Activated CD8-positive, alpha-beta T cell treated with anti-CD3 and anti-CD28 coated beads, Interleukin-2, amount 10 ng/mL, durations not matched to agents 7 days and 5 days (primary cell): ENCODE data around the gene IGF1. TPM values are rescaled to one million over a fixed set of nuclear protein-coding genes. Genes with fewer than 3 reads are reported as not detected.

Source experiments
- ATAC-seq: fragments of 150-1000 bp; cut with Tn5 transposase; one replicate; pipeline ENCODE4 v1.10.0; 2021; ENCODE audit warnings: moderate library complexity
- CTCF ChIA-PET: fragments of 350-600 bp; sonication (Branson Sonifier 250); formaldehyde crosslinking; loops from one replicate; lab custom pipeline; 2021; ENCODE audit warnings: antibody characterized with exemption; lab: Charles Lee
- POLR2A ChIA-PET: fragments of 350-600 bp; sonication (Branson Sonifier 250); formaldehyde crosslinking; loops from one replicate; lab custom pipeline; 2021; ENCODE audit warnings: antibody characterized with exemption; lab: Charles Lee
- DNase-seq: peaks from one replicate; pipeline ENCODE4 v3.0.0-alpha.2; 2020
- H3K27ac Mint-ChIP-seq: one replicate; pipeline ENCODE4 v1.8.0; 2021; ENCODE audit warnings: mild to moderate bottlenecking, mixed read lengths
- H3K27me3 Mint-ChIP-seq: one replicate; pipeline ENCODE4 v1.8.0; 2021; ENCODE audit warnings: low read depth, mixed read lengths
- H3K36me3 Mint-ChIP-seq: one replicate; pipeline ENCODE4 v1.8.0; 2021; ENCODE audit warnings: low read depth, mixed read lengths
- H3K4me1 Mint-ChIP-seq: one replicate; pipeline ENCODE4 v1.8.0; 2021; ENCODE audit warnings: low read depth, mixed read lengths
- H3K4me3 Mint-ChIP-seq: one replicate; pipeline ENCODE4 v1.8.0; 2021; ENCODE audit warnings: mild to moderate bottlenecking, mixed read lengths
- H3K9me3 Mint-ChIP-seq: one replicate; pipeline ENCODE4 v1.8.0; 2022; ENCODE audit warnings: mixed read lengths; ENCODE audit not compliant: insufficient read depth
- total RNA-seq, 2 experiments: library from RNA; stranded (reverse); gene quantifications; one replicate each; pipeline ENCODE4 v1.2.3, GENCODE V29; 2021

IGF1 gene
- total RNA-seq, 2 experiments from 2014 or later: 0.52 to 1.2 TPM

DNA sequence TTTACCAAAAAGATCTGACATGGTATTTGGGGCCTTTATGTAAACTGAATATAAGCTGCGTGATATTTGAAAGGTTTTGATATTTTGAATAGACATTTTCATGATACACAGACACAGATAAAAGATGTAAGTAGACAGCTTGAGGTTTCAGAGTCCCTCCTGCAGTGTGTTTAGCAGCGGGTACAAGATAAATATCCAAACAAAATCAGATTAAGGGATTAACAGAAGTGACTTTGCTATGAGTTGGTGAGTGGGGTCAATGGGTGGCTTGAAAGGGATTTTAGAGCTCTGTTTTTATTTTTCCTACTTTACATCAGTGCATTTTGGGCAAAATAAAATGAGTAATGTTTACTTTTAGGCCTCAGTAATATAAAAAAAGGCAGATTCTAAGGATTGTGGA lies 84.1 kb downstream of the IGF1 start:
- ATAC-seq: no peak
- Mint-ChIP-seq H3K36me3 (no peaks in the 10 kb centered on the region), H3K27me3 (peaks cover 10% of the 10 kb centered on the region), H3K9me3 (no peaks in the 10 kb centered on the region), H3K4me1 (no peaks in the 10 kb centered on the region), H3K27ac (no peak overlapping the region), H3K4me3 (no peak overlapping the region)
- DNase-seq: no peak
- POLR2A ChIA-PET: no interaction called here
- CTCF ChIA-PET: no interaction called here

DNA sequence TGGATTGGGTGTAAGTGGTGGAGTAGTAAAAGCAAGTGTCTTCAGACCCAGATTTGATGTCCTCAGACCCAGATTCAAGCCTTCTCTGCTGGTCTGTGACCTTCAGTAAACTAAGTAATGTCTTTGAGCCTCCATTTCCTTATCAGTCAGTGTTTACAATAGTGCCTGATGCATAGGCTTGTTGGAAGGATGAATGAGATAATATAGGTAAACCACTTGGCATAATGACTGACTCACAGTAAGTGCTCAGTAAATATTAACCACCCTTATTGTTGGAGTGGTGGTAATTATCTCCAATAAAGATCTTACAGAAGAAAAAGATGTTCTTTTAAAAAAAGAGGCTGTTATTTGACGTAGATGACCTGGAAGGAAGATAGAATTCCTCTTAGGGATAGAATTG lies 86.2 kb downstream of the IGF1 start:
- ChIA-PET POLR2A (no interaction called here), CTCF (no interaction called here)
- no peaks in the 10 kb centered on the region for H3K9me3 Mint-ChIP-seq
- H3K4me1 Mint-ChIP-seq: no peaks in the 10 kb centered on the region
- no peak overlapping the region for H3K4me3 Mint-ChIP-seq
- ATAC-seq (no peak), DNase-seq (no peak)
- H3K27ac Mint-ChIP-seq: no peak overlapping the region
- H3K27me3 Mint-ChIP-seq: peaks cover 5% of the 10 kb centered on the region
- no peaks in the 10 kb centered on the region for H3K36me3 Mint-ChIP-seq

DNA sequence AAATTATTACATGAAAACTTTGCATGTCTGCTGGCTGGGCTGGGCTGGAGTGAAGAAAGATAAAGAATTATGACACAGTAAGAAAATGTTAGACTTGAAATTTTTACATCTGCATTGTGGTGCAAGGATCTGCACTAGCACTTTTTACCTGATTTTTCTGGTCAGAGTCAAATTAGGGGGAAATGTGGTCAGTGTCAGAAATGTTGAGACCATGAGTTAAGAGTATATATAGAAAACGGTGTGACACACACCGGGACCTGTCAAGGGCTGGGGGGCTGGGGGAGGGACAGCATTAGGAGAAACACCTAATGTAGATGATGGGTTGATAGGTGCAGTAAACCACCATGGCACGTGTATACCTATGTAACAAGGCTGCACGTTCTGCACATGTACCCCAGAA lies 90.3 kb downstream of the IGF1 start:
- no peak overlapping the region for H3K4me3 Mint-ChIP-seq
- H3K36me3 Mint-ChIP-seq: no peaks in the 10 kb centered on the region
- no peak for DNase-seq
- H3K27me3 Mint-ChIP-seq: peaks cover 23% of the 10 kb centered on the region
- H3K9me3 Mint-ChIP-seq: no peaks in the 10 kb centered on the region
- CTCF ChIA-PET: no interaction called here
- no peak for ATAC-seq
- H3K27ac Mint-ChIP-seq: no peak overlapping the region
- POLR2A ChIA-PET: no interaction called here
- no peaks in the 10 kb centered on the region for H3K4me1 Mint-ChIP-seq

DNA sequence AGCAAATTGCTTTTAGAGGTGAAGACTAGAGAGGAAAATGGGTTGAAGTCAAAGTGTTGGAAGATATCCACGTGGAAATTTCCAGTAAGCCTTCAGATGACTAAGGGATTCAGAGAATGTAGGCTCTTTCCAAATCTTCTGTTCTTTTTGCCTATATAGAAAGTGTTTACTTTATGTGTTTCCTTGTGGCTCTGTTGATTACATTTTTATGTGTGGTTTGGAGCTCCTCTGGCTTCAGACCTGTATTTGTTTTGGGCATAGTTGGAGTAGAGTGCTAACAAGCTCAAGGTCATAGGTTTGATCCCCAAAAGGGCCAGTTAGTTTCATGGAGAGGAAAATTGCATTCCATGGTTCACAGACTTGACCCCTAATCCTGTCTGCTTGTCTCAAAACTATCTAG lies 91.9 kb downstream of the IGF1 start:
- Mint-ChIP-seq H3K27me3 (peaks cover 27% of the 10 kb centered on the region), H3K36me3 (no peaks in the 10 kb centered on the region), H3K9me3 (no peaks in the 10 kb centered on the region), H3K4me1 (no peaks in the 10 kb centered on the region), H3K4me3 (no peak overlapping the region), H3K27ac (no peak overlapping the region)
- ChIA-PET POLR2A (no interaction called here), CTCF (no interaction called here)
- ATAC-seq (no peak), DNase-seq (no peak)

DNA sequence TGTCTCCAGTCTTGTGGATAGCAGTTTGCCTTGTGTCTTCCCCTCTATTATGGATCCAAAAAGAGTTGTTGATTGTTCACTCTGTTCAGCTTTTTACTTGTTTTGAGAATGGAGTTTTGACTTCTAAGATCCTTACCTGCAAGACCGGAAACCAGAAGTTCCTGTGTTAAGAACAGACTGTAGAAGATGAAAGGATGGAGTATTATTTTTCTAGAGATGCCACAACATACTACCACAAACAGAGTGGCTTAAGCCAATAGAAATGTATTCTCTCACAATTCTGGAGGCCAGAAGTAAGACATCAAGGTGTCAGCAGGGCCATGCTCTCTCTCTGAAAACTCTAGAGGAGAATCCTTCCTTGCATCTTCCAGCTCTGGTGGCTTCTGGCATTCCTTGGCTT lies 95.0 kb downstream of the IGF1 start:
- no peaks in the 10 kb centered on the region for H3K36me3 Mint-ChIP-seq
- H3K4me3 Mint-ChIP-seq: no peak overlapping the region
- peaks cover 31% of the 10 kb centered on the region for H3K27me3 Mint-ChIP-seq
- ChIA-PET POLR2A (no interaction called here), CTCF (no interaction called here)
- DNase-seq (no peak), ATAC-seq (no peak)
- H3K4me1 Mint-ChIP-seq: no peaks in the 10 kb centered on the region
- H3K27ac Mint-ChIP-seq: no peak overlapping the region
- H3K9me3 Mint-ChIP-seq: no peaks in the 10 kb centered on the region

DNA sequence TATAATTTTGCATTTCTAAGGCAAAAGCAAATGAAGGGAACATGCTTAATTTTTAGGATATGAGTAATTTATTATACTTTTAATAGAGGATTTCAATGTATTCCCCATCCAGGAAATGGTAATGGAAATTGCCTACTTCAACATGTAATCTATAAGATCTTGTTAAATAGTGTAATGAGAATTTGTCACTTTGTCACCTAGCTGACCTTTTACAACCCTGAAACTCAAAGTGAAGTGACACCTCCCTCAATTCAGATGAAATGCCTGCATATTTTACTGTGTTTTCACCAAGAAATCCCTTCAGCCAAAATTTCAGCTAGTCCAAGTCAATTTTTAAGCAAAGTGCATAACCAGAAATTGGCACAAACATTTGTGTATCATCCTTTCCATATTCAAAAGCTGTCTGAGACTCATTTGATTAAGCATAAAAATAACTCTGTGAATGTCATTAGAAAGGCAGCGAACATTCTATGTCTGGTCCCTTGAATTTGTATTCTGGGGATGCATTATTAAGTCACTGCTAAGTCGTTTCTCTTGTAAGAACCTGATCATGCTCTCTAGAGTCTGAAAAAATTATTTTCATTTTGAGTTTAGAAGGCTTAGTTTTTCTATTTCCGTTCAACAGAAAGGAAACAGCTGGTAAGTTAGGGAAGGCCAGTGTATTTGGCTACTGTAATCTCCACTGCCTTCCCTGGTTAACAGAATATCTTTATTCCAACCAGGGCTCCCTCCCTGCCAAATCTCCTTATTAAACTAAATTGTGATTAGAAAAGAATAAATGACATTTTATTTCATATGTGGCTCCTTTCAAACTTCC lies 100.8 kb downstream of the IGF1 start:
- H3K9me3 Mint-ChIP-seq: no peaks in the 10 kb centered on the region
- POLR2A ChIA-PET: no interaction called here
- H3K4me3 Mint-ChIP-seq: no peak overlapping the region
- CTCF ChIA-PET: no interaction called here
- ATAC-seq: no peak
- DNase-seq: no peak
- H3K4me1 Mint-ChIP-seq: peaks cover under 1% of the 10 kb centered on the region
- H3K27me3 Mint-ChIP-seq: peaks cover 8% of the 10 kb centered on the region
- H3K27ac Mint-ChIP-seq: no peak overlapping the region
- no peaks in the 10 kb centered on the region for H3K36me3 Mint-ChIP-seq

DNA sequence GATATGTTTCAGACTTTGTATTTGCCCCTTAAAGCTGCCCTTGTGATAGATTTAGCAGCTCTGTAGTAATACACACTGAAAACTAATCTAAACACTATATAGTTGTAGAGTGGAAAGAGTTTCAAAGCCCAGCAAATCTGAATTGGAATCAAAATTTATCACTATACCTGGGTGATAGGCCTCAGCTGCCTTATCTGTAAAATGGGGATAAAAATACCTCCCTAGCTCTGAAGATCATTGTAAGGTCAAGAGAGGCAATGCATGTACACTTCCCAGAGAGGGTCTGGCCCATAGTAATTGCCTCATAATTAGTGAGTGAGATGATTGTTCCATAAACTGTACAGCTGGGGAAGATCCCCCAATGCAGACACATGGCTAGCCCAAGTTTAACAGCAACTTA lies 103.6 kb downstream of the IGF1 start:
- Mint-ChIP-seq H3K4me1 (peaks cover 9% of the 10 kb centered on the region), H3K36me3 (no peaks in the 10 kb centered on the region), H3K27me3 (peaks cover 2% of the 10 kb centered on the region), H3K4me3 (no peak overlapping the region), H3K27ac (no peak overlapping the region), H3K9me3 (no peaks in the 10 kb centered on the region)
- CTCF ChIA-PET: no interaction called here
- POLR2A ChIA-PET: no interaction called here
- no peak for ATAC-seq
- no peak for DNase-seq

DNA sequence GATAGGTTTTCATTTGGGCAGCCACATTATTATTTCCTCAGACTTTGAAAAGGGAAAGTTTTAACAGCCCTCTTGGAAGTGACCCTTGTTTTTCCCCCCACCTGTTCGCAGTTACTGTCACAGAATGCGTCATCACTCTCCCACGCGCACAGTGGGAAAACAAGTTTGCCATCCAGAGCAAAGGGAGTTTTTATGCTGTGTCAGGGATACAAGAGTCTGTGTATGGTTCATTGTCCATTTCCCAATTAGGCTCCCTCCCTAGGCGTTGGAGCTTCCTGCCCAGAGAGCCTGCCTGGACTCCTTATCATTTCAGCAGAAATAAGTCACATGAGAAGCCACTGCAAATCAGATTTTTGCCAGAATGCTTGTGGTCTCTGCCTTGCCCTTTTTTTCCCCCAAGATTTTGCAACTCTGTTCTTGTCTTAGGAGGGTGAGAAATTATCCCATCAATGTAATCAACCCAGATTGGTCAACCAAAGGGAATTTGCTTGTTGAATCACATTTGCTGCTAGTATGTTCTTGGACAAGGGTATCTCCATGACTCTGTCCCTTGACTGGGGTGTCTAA lies 104.1 kb downstream of the IGF1 start:
- no peak for DNase-seq
- H3K27me3 Mint-ChIP-seq: no peaks in the 10 kb centered on the region

DNA sequence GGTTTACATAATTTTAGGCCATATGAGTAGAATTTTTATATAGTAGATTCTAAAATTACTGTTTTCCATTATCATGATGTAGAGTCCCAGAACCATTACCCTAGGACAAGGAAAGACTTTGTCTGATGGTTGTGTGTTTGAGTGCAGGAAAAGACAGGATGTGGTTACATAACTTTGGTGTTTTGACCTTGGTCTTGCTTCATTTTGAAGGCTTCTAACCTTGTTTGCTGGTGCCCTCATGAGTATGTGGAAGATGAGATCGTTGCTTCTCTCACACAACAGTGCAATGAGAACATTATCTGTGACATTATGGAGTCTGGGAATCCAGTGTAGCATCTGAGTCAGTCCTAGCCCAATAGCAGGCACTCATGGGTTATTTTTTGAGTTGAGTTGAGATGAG lies 106.2 kb downstream of the IGF1 start:
- no peak for DNase-seq
- ChIA-PET CTCF (no interaction called here), POLR2A (no interaction called here)
- no peaks in the 10 kb centered on the region for H3K36me3 Mint-ChIP-seq
- H3K27me3 Mint-ChIP-seq: no peaks in the 10 kb centered on the region
- H3K27ac Mint-ChIP-seq: no peak overlapping the region
- no peaks in the 10 kb centered on the region for H3K9me3 Mint-ChIP-seq
- peaks cover 9% of the 10 kb centered on the region for H3K4me1 Mint-ChIP-seq
- no peak for ATAC-seq
- H3K4me3 Mint-ChIP-seq: no peak overlapping the region

More for the DNA sequence above, 104.1 kb downstream of the IGF1 start:
- ATAC-seq: no peak
- Mint-ChIP-seq H3K27ac (no peak overlapping the region), H3K4me3 (no peak overlapping the region), H3K4me1 (peaks cover 9% of the 10 kb centered on the region), H3K36me3 (no peaks in the 10 kb centered on the region), H3K9me3 (no peaks in the 10 kb centered on the region)
- ChIA-PET POLR2A (no interaction called here), CTCF (no interaction called here)

DNA sequence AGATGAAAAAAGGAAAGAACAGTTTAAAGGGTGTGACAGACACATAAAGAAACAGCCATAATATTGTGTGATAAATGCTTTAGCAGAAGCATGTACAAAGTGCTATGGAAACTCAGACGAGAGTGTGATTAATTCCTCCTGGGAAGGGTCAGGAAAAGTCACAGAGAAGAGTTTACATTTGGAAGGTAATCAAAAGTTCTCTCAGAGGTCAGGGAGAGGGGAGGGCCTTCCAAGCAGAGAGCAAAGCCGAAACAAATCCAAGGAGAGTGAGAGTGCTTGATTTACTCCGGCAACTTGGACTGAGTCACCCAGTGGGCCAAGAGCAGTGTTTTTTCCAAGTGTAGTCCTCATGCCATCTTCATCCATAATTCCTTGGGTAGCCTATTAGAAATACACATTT lies 108.3 kb downstream of the IGF1 start:
- ATAC-seq (no peak), DNase-seq (no peak)
- Mint-ChIP-seq H3K36me3 (no peaks in the 10 kb centered on the region), H3K4me3 (no peak overlapping the region), H3K4me1 (peaks cover 9% of the 10 kb centered on the region), H3K27me3 (peaks cover 2% of the 10 kb centered on the region), H3K27ac (no peak overlapping the region), H3K9me3 (no peaks in the 10 kb centered on the region)
- CTCF ChIA-PET: no interaction called here
- POLR2A ChIA-PET: no interaction called here

DNA sequence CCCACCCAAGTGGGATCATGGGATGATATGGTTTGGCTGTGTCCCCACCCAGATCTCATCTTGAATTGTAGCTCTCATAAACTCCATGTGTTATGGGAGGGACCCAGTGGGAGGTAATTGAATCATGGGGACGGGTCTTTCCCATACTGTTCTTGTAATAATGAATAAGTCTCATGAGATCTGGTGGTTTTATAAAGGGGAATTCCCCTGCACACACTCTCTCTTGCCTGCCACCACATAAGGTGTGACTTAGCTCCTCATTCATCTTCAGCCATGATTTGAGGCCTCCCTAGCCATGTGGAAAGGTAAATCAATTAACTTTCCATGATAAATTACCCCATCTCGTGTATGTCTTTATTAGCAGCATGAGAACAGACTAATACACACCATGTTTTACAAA lies 109.2 kb downstream of the IGF1 start:
- H3K36me3 Mint-ChIP-seq: no peaks in the 10 kb centered on the region
- H3K4me3 Mint-ChIP-seq: no peak overlapping the region
- peaks cover 9% of the 10 kb centered on the region for H3K4me1 Mint-ChIP-seq
- ChIA-PET POLR2A (no interaction called here), CTCF (no interaction called here)
- DNase-seq (no peak), ATAC-seq (no peak)
- H3K9me3 Mint-ChIP-seq: no peaks in the 10 kb centered on the region
- no peak overlapping the region for H3K27ac Mint-ChIP-seq
- peaks cover 2% of the 10 kb centered on the region for H3K27me3 Mint-ChIP-seq

DNA sequence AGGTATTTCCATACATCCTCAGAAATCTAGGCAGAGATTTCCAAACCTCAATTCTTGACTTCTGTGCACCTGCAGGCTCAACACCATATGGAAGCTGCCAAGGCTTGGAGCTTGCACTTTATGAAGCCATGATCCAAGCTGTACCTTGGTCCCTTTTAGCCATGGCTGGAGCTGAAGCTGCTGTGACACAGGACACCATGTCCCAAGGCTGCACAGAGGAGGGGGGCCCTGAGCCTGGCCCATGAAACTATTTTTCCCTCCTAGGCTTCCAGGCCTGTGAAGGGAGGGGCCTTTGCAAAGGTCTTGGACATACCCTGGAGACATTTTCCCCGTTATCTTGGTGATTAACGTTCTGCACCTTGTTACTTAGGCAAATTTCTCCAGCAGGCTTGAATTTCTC lies 110.5 kb downstream of the IGF1 start:
- CTCF ChIA-PET: no interaction called here
- no peak overlapping the region for H3K27ac Mint-ChIP-seq
- DNase-seq (no peak), ATAC-seq (no peak)
- H3K4me1 Mint-ChIP-seq: peaks cover 9% of the 10 kb centered on the region
- H3K36me3 Mint-ChIP-seq: no peaks in the 10 kb centered on the region
- no peaks in the 10 kb centered on the region for H3K9me3 Mint-ChIP-seq
- H3K4me3 Mint-ChIP-seq: no peak overlapping the region
- POLR2A ChIA-PET: no interaction called here
- peaks cover 2% of the 10 kb centered on the region for H3K27me3 Mint-ChIP-seq
